22Rv1 (cell line): ENCODE measurements around the gene FCAMR.

Source experiments
- CTCF ChIP-seq: fragments of 450-650 bp; IDR thresholded peaks from 2 replicates; pipeline ENCODE4 v1.5.1; 2017; ENCODE audit warnings: mild to moderate bottlenecking
- ZFX ChIP-seq: fragments of 450-650 bp; IDR thresholded peaks from 2 replicates; pipeline ENCODE4 v1.6.1; 2017; ENCODE audit warnings: antibody characterized with exemption, borderline replicate concordance

GRCh38 chr1:207014728-207015127 is 44.5 kb upstream of the FCAMR start:
- no peak for TF ChIP-seq CTCF
- no peak for TF ChIP-seq ZFX
